Astrocyte of the cerebellum (primary cell): ENCODE results near the gene ARPC4.

Experiments
- DNase-seq: peaks from one replicate; pipeline ENCODE4 v3.0.0-alpha.2; 2011; ENCODE audit warnings: low read depth
- H3K4me3 ChIP-seq: 2 replicates; pipeline ENCODE4 v1.5.1; 2011; ENCODE audit warnings: mild to moderate bottlenecking, low read depth, low read length, moderate library complexity
- in situ Hi-C: cut with HindIII; loops from 2 replicates; pipeline ENCODE4 v1.10.0; 2017; ENCODE audit warnings: low sequenced_read_pairs
- TF ChIP-seq, protein P1 (sequence below): IDR thresholded peaks from 2 replicates; pipeline ENCODE4 v1.5.1; 2012; ENCODE audit warnings: low read length, low read depth, moderate library complexity, mild to moderate bottlenecking; ENCODE audit errors: missing control alignments

ARPC4 gene

DNA sequence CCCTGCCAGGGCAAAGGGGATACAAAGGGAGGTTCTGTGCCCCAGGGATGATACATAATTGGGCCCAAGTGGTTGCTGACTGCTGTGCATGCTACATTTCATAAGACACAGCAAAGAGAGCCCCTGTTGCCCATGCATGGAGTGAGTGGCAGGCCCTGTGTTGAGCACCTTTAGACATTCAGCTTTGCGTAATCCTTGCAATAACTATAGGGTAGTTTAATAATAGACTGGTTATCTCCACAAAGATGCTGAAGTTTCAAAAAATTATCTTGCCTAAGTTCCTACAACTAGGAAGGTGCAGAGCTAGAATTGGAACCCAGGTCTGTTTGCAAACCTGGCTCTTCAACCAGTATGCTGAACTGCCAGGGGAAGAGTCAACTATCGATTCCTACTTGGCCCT lies 44.9 kb upstream of the ARPC4 start:
- TF ChIP-seq, protein P1, sequence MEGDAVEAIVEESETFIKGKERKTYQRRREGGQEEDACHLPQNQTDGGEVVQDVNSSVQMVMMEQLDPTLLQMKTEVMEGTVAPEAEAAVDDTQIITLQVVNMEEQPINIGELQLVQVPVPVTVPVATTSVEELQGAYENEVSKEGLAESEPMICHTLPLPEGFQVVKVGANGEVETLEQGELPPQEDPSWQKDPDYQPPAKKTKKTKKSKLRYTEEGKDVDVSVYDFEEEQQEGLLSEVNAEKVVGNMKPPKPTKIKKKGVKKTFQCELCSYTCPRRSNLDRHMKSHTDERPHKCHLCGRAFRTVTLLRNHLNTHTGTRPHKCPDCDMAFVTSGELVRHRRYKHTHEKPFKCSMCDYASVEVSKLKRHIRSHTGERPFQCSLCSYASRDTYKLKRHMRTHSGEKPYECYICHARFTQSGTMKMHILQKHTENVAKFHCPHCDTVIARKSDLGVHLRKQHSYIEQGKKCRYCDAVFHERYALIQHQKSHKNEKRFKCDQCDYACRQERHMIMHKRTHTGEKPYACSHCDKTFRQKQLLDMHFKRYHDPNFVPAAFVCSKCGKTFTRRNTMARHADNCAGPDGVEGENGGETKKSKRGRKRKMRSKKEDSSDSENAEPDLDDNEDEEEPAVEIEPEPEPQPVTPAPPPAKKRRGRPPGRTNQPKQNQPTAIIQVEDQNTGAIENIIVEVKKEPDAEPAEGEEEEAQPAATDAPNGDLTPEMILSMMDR = no peak
- no peak for DNase-seq
- no peak overlapping the region for H3K4me3 ChIP-seq
- in situ Hi-C loops = no loop called here

GRCh38 chr3:9749296-9749644 lies 43.6 kb upstream of the ARPC4 start:
- H3K4me3 ChIP-seq = peak overlapping the region; percentile 84
- in situ Hi-C loops = no loop called here
- no peak for DNase-seq
- TF ChIP-seq, protein P1 = no peak

- peak within 1 kb of the TSS; percentile 84 for H3K4me3 ChIP-seq
- TF ChIP-seq, protein P1 = no peak
- DNase-seq = peak; percentile 97
- in situ Hi-C loops = no loop called here
Observed at GRCh38 chr3:9749645-9750555, 43.0 kb upstream of the ARPC4 start, which contains the start of gene OGG1. Gene OGG1, plus strand, starts transcription at chr3:9749952. Its CDS starts 335 bp downstream, at chr3:9750287.

DNA sequence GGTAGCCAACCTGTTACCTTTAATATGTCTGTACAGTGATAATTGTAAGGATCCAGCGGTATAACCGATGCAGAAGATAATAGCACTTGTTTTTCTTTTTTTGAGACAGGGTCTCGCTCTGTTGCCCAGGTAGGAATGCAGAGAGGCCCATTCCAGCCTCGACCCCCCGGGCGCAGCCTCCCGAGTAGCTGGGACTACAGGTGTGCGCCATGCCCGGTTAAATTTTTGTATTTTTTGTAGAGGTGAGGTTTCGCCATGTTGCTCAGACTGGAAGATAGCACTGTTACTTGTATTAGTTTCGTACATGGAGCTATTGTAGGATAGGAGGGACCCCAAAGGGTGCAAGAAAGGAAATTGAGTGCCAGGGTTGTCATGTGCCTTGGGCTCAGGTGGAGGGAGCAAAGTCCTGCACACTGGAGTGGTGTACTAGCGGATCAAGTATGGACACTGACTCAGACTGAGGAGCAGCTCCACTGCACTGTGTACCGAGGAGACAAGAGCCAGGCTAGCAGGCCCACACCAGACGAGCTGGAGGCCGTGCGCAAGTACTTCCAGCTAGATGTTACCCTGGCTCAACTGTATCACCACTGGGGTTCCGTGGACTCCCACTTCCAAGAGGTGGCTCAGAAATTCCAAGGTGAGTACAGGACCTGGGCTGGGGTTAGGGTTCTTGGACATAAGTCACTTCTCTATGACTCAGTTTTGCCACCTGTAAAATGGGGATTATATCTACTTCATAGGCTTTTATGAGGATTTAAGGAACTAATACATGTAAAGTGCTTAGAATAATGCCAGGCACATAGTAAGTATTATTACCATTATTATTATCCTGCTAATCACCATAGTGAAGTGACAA lies 42.1 kb upstream of the ARPC4 start:
- H3K4me3 ChIP-seq = peak overlapping the region; percentile 84
- TF ChIP-seq, protein P1 = no peak
- no peak for DNase-seq
- in situ Hi-C loops = no loop called here

GRCh38 chr3:9754678-9755077 lies 38.2 kb upstream of the ARPC4 start:
- in situ Hi-C loops = no loop called here
- no peak overlapping the region for H3K4me3 ChIP-seq
- no peak for DNase-seq
- TF ChIP-seq, protein P1 = no peak

DNA sequence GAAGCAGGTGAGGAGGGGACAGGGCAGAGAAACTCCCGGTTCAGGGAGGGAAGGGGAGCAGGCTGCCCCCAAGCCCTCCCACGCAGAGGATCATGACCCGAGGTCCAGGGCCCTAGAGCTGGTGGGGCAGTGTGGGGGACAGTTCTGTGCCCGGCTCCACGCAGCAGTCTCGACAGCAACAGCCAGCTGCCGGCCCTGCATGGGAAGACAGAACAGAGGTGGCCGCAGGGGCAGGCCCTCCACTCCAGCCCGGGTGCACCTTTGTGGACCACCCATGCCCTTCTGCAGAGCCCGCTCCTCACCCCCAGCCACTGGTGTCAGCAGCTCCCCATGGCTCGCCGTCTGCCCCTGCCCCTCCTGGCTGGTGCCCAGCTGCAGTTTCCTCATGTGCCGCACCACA lies 35.5 kb upstream of the ARPC4 start:
- TF ChIP-seq, protein P1 = no peak
- DNase-seq = no peak
- H3K4me3 ChIP-seq = no peak overlapping the region
- in situ Hi-C loops = no loop called here
